ENCODE measurements around the gene CDH8.
"Not testable (repeated sequence)": the region's sequence is repeated elsewhere in the genome, so short reads cannot be mapped to it uniquely, and the experiment has no call there.

CDH8 gene

GRCh38 chr16:61763013-61763412 lies 273.2 kb downstream of the CDH8 start:
- DNase-seq: no peak

GRCh38 chr16:61730997-61731396 lies 305.2 kb downstream of the CDH8 start:
- DNase-seq: no peak

- no peak for DNase-seq
Observed at GRCh38 chr16:61726701-61727100, 309.5 kb downstream of the CDH8 start.

DNA sequence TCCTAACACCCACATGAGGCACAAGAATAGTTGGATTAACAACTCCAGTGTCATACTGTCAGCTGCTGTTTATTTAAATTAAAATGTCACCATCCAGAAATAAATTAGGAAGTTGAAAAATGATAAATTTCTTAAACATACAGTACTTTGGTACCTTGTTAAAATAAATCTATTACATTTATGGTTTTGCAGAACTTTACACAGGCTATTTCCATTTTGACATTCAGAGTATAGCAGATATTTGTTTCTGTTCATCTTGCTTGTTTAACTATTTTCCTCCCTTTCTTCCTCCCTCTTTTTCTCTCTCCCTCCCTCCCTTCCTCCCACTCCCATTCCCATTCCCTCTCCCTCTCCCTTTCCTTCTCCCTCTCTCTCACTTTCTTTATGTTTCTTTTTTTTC lies 310.1 kb downstream of the CDH8 start:
- no peak for DNase-seq

- no peak for DNase-seq
Observed at GRCh38 chr16:61721544-61721943, 314.7 kb downstream of the CDH8 start.

DNA sequence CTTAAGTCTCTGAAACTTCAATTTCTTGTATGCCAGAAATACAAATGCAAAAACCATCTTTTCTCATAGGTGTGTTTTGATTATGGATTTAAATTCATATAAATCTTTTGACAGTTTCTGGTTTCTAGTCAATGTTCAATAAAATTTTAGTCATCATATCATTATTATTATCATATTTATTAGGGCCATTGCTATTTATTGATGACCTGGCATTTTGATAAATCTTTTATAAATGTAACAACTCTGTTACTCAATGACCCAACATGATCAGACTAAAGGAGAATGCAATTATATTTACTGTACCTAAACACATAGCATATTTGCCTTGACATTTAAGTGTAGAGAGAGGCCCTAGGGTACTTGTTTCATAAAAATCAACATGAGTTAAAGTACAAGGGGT lies 320.8 kb downstream of the CDH8 start:
- DNase-seq: no peak

DNA sequence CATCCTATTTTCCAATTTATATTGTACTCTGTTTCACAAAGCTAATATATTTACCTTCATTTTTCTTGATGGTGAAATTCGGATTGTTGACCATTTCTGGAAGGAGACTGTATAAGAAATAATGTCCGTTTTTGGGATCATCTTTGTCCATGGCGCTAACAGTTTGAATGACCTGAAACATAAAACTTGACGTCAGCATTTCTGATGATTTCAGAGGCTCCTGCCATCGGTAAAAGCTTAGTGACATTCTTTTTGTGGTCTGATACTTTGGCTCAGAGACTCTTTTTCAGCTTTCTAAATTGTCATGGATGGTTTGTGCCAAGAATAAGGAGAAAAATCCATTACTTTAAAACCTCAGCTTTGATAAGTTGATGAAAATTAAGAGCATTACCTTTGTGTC lies 322.5 kb downstream of the CDH8 start:
- DNase-seq: no peak

DNA sequence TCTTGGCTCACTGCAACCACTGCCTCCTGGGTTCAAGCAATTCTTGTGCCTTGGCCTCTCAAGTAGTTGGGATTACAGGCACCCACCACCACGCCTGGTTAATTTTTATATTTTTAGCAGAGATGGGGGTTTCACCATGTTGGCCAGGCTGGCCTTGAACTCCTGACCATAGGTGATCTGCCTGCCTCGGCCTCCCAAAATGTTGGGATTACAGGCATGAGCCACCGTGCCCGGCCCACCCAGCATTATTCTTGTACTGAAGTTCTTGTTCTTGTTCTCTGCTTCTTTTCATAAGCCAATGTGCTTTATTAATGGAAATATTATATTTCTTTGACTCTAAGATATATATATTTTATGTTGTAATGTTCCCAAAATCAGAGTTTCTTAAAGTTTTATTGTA lies 336.6 kb downstream of the CDH8 start:
- DNase-seq: not testable (repeated sequence)

DNA sequence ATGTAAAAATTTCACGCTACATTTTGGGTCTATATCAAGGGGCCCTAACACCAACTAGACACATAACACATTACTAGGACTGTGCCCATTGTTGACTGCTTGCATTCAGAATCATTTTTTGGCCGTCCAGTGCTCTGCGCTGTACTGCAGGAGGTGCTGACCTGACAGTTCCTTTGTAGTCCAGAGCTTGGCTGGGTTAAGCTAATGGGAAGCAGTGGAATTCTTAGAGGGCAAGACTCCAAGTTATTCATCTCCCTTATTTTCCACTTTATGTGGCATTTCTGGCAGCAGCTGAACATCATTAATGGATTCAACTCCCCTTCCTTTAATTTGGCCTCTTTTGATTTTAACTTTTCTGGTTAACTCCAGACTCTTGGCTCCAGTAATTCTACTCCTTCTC lies 351.7 kb downstream of the CDH8 start:
- DNase-seq: no peak

GRCh38 chr16:61681673-61682072 lies 354.6 kb downstream of the CDH8 start:
- no peak for DNase-seq

DNA sequence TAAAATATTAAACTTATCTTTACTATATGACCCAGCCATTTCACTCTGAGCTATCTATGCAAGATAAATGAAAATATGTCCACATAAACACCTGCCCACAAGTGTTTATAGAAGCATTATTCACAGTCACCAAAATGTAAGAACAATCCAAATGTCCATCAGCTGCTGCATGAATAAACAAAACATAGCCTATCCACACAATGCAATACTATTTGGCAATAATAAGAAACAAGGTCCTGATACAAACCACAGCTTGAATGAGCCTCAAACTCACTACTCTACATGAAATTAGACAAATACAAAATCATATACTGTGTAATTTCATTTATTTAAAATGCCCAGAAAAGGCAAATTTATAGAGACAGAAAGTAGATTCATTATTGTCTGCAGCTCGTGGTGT lies 355.1 kb downstream of the CDH8 start:
- no peak for DNase-seq

DNA sequence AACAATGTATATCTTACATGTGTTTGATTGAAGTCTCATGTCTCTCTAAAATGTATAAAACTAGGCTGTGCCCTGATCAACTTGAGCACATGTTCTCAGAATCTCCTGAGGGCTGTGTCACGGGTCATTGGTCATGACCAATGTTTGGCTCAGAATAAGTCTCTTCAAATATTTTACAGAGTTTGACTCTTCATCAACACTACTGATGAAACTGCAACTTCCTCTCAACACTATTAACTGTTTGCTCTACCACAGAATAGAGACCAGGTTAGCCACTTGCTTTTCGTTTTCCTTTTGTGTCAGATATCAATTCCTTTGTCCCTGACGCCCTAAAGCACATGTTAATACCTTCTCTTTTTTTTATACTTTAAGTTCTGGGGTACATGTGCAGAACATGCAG lies 358.1 kb downstream of the CDH8 start:
- no peak for DNase-seq

GRCh38 chr16:61677776-61678175 lies 358.5 kb downstream of the CDH8 start:
- no peak for DNase-seq

GRCh38 chr16:61676740-61677139 lies 359.5 kb downstream of the CDH8 start:
- DNase-seq: no peak

- no peak for DNase-seq
Observed at GRCh38 chr16:61671161-61671560, 365.1 kb downstream of the CDH8 start.

DNA sequence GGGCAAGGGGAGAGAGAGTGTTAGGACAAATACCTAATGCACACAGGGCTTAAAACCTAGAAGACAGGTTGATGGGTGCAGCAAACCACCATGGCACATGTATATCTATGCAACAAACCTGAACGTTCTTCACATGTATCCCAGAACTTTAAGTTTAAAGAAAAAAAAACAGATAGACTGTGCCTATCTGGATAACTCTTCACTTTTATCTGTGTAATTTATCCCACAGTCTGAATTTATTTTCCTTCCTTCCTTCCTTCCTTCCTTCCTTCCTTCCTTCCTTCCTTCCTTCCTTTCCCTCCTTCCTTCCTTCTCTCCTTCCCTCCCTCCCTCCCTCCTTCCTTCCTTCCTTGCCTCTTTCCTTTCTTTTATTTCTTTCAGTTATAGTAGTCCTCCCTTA lies 370.7 kb downstream of the CDH8 start:
- DNase-seq: no peak

- DNase-seq: no peak
Observed at GRCh38 chr16:61659936-61660335, 376.3 kb downstream of the CDH8 start.

- DNase-seq: no peak
Observed at GRCh38 chr16:61654962-61655361, 381.3 kb downstream of the CDH8 start.

- DNase-seq: no peak
Observed at GRCh38 chr16:61653544-61653943, 382.7 kb downstream of the CDH8 start.

- DNase-seq: no peak
Observed at GRCh38 chr16:61645561-61645960, 390.7 kb downstream of the CDH8 start.

DNA sequence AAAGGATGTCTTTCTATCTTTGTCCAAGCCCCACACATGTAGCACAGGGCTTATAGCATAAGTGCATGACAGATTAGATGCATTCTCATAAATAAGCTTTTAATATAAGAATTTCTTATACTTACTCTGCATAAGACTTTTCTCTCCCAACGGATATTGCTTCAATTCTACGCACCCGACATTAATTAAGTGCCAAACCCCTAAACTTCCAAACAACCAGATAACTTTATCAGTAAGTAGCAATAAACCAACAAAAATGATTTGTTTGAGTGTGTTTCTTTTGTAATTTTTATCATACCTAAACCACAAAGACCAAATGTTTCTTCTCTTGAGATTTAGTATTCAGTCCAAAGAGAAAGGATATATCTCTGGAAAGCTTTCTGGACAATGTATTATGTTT lies 391.5 kb downstream of the CDH8 start:
- DNase-seq: no peak

- no peak for DNase-seq
Observed at GRCh38 chr16:61617219-61617783, 418.9 kb downstream of the CDH8 start.

GRCh38 chr16:61616088-61616487 lies 420.1 kb downstream of the CDH8 start:
- DNase-seq: no peak

GRCh38 chr16:61611847-61612491 lies 424.3 kb downstream of the CDH8 start:
- DNase-seq: no peak

- DNase-seq: no peak
Observed at GRCh38 chr16:61606581-61606980, 429.7 kb downstream of the CDH8 start.
